ENCODE measurements around the gene RRAGD.

RRAGD gene

GRCh38 chr6:89412071-89413005 lies at the start of gene RRAGD:
Gene RRAGD (minus strand): TSS chr6:89412273. CDS start chr6:89411993, 280 bp downstream.
- peak within 1 kb of the TSS; percentile 35 for H3K4me3 ChIP-seq (ENCODE audit: low read depth, low read length)
- no peak for DNase-seq (ENCODE audit: low read depth, low spot score)
- in situ Hi-C loops (cut with HindIII; ENCODE audit: low sequenced_read_pairs), result no loop called here
- no peak for TF ChIP-seq CTCF (IDR thresholded peaks at IDR 0.05; ENCODE audit: low read depth, low read length)

- TF ChIP-seq CTCF (IDR thresholded peaks at IDR 0.05; ENCODE audit: low read depth, low read length), result no peak
- in situ Hi-C loops (cut with HindIII; ENCODE audit: low sequenced_read_pairs), result no loop called here
- no peak overlapping the region for H3K4me3 ChIP-seq (ENCODE audit: low read depth, low read length)
- no peak for DNase-seq (ENCODE audit: low read depth, low spot score)
Observed at GRCh38 chr6:89460713-89461112, 48.6 kb upstream of the RRAGD start.

- in situ Hi-C loops (cut with HindIII; ENCODE audit: low sequenced_read_pairs), result no loop called here
- DNase-seq (ENCODE audit: low read depth, low spot score), result no peak
- no peak for TF ChIP-seq CTCF (IDR thresholded peaks at IDR 0.05; ENCODE audit: low read depth, low read length)
- no peak overlapping the region for H3K4me3 ChIP-seq (ENCODE audit: low read depth, low read length)
Observed at GRCh38 chr6:89459501-89459900, 47.4 kb upstream of the RRAGD start.

DNA sequence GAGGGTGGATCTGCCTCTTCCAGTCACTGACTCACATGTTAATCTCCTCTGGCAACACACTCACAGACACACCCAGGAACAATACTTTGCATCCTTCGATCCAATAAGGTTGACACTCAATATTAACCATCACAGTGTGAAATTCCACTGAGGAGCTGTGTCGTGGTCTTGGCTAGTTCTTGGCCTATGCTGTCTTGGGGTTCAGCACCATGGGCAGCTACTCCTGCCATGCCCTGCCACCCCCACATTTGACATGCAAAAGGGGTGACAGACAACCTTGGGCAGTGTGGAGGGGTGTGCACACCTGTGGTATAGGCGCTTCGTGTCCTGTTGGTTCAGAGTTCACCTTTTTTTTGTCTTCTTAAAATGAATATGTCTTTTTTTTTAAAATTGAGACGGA lies 46.6 kb upstream of the RRAGD start:
- in situ Hi-C loops (cut with HindIII; ENCODE audit: low sequenced_read_pairs), result no loop called here
- H3K4me3 ChIP-seq (ENCODE audit: low read depth, low read length), result no peak overlapping the region
- TF ChIP-seq CTCF (IDR thresholded peaks at IDR 0.05; ENCODE audit: low read depth, low read length), result no peak
- DNase-seq (ENCODE audit: low read depth, low spot score), result no peak

DNA sequence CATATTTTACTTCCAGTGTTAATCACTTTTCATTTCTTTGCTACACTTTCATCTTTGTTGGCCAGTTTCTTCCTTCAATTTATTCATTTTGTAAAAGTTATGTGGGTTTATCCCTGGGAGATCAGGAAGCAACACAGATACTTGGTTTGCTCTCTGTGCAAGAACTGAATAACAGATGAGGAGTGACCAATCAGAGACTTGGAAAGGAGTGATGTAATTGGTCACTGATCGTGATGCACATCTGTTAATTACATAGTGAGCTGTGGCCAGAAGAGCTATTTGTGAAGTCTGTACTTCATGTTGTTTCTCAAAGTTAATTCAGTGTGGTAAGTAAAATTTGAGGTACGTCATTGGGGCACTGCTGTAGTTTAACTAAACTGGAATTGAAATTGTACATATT lies 42.2 kb upstream of the RRAGD start:
- in situ Hi-C loops (cut with HindIII; ENCODE audit: low sequenced_read_pairs), result no loop called here
- DNase-seq (ENCODE audit: low read depth, low spot score), result no peak
- no peak for TF ChIP-seq CTCF (IDR thresholded peaks at IDR 0.05; ENCODE audit: low read depth, low read length)
- H3K4me3 ChIP-seq (ENCODE audit: low read depth, low read length), result no peak overlapping the region

DNA sequence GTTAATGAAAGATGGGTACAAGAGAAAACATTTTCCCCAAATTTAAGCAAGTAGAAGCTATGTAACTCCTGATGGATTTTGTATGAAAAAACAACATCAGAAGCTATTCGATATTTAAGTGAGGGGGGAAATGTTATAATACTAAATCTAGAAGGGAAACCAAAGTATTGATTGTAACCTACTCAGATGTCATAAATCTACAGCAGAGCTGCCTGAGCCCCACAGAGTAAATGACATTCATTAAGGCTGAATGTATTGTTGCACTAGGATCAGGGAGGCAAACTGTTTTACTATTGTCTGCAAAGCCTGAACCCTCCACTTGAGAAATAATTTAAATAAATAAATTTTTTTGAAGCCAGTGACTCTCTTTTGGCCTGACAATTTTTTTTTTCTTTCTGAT lies 40.2 kb upstream of the RRAGD start:
- in situ Hi-C loops (cut with HindIII; ENCODE audit: low sequenced_read_pairs), result no loop called here
- no peak for TF ChIP-seq CTCF (IDR thresholded peaks at IDR 0.05; ENCODE audit: low read depth, low read length)
- no peak for DNase-seq (ENCODE audit: low read depth, low spot score)
- no peak overlapping the region for H3K4me3 ChIP-seq (ENCODE audit: low read depth, low read length)

All from astrocyte of the spinal cord (primary cell).